ENCODE data around the gene FPR3.

DNA sequence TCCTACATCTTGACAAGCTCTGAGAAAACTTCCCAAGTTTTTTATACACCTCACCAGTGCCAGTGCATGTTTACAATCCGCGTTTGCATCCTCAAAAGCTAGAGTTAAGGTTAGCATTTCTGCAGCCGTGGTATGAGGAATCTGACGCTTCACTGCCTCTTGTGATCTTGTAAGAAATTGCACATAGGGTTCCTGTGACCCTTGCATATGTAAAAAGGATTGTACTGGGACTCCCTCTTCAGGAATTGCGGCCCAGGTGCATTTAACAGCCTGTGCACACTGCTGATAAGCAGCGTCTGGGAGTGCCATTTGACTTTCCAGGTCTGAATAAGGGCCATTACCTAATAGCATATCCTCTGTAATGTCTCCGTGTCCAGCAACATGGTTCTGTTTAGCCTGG is 15.3 kb downstream of the FPR3 start:
- TF ChIP-seq CTCF (IDR thresholded peaks at IDR 0.05; ENCODE audit: insufficient read depth, low read length) (no peak), POLR2AphosphoS5 (IDR thresholded peaks at IDR 0.05; ENCODE audit: low read depth) (no peak), SPI1 (IDR thresholded peaks at IDR 0.05; ENCODE audit: borderline replicate concordance, low read depth) (no peak), GABPA (IDR thresholded peaks at IDR 0.05; ENCODE audit: low read depth) (no peak), REST (IDR thresholded peaks at IDR 0.05; ENCODE audit: insufficient replicate concordance, low read depth) (no peak)
